HepG2 (cell line): ENCODE results near the gene ETV6. TPM values are rescaled to one million over a fixed set of nuclear protein-coding genes. Genes with fewer than 3 reads are reported as not detected.

Source experiments
- DPF2 ChIP-seq: sonication (generic); formaldehyde crosslinking; IDR thresholded peaks from 2 replicates; pipeline ENCODE4 v1.4.0; 2020; ENCODE audit warnings: mild to moderate bottlenecking, low read depth, missing genetic modification reagents, borderline replicate concordance
- HOXA9 ChIP-seq: sonication (generic); formaldehyde crosslinking; IDR thresholded peaks from 2 replicates; pipeline ENCODE4 v1.8.1; 2022; ENCODE audit warnings: missing genetic modification reagents, mild to moderate bottlenecking, moderate library complexity, borderline replicate concordance
- MAFG ChIP-seq: sonication (generic); formaldehyde crosslinking; IDR thresholded peaks from 2 replicates; pipeline ENCODE4 v1.5.1; 2020; ENCODE audit warnings: mild to moderate bottlenecking, missing genetic modification reagents
- NFKBIZ ChIP-seq: IDR thresholded peaks from 2 replicates; pipeline ENCODE4 v1.6.1; 2018; ENCODE audit warnings: missing genetic modification reagents, missing compliant biosample characterization
- RELA ChIP-seq: sonication (generic); formaldehyde crosslinking; IDR thresholded peaks from 2 replicates; pipeline ENCODE4 v1.4.0; 2020; ENCODE audit warnings: missing genetic modification reagents
- SRSF4 ChIP-seq: fragments of 200-400 bp; formaldehyde crosslinking; IDR thresholded peaks from one replicate; pipeline ENCODE4 v1.6.1; 2018; ENCODE audit warnings: mild to moderate bottlenecking, low read depth, low read length, moderate library complexity; ENCODE audit not compliant: poor library complexity, severe bottlenecking
- ZBTB10 ChIP-seq: sonication (generic); formaldehyde crosslinking; IDR thresholded peaks from 2 replicates; pipeline ENCODE4 v1.4.0; 2020; ENCODE audit warnings: missing genetic modification reagents, borderline replicate concordance
- ZNF543 ChIP-seq: sonication (generic); formaldehyde crosslinking; IDR thresholded peaks from 2 replicates; pipeline ENCODE4 v1.4.0; 2020; ENCODE audit warnings: mild to moderate bottlenecking, missing genetic modification reagents
- ZNF563 ChIP-seq: sonication (generic); formaldehyde crosslinking; IDR thresholded peaks from 2 replicates; pipeline ENCODE4 v1.8.0; 2022; ENCODE audit warnings: mild to moderate bottlenecking, moderate library complexity, missing genetic modification reagents
- ZNF652 ChIP-seq: IDR thresholded peaks from 2 replicates; pipeline ENCODE4 v1.6.1; 2016; ENCODE audit warnings: low read depth, borderline replicate concordance
- polyA plus RNA-seq, 8 experiments: library from polyadenylated mRNA; depleted of rRNA in 3 of 8; stranded (reverse) in 7 of 8; unstranded in 1 of 8; fragments of >200 nt; fragmentation: Illumina TruSeq in 4 of 8; extraction: Trizol in 4 of 8; gene quantifications; 2 replicates each; pipeline versions ENCODE4 v1.2.1 to v1.2.3, GENCODE V29; 2011 to 2016; ENCODE audit warnings: low read depth in 4 of 8, missing spikeins in 1 of 8, mixed read lengths in 1 of 8; ENCODE audit not compliant: insufficient read depth in 1 of 8
- total RNA-seq, 5 experiments: library from RNA; depleted of rRNA; stranded (reverse); fragments of >200 nt; fragmentation: Illumina TruSeq; extraction: Trizol; gene quantifications; 2 replicates each; pipeline ENCODE4 v1.2.3, GENCODE V29; 2016; ENCODE audit warnings: low read depth in 1 of 5
- TF ChIP-seq, protein P1 (sequence below): sonication (generic); formaldehyde crosslinking; IDR thresholded peaks from 2 replicates; pipeline ENCODE4 v1.8.1; 2023; ENCODE audit warnings: missing genetic modification reagents, mild to moderate bottlenecking, borderline replicate concordance
- TF ChIP-seq, protein P2 (sequence below): sonication (generic); formaldehyde crosslinking; IDR thresholded peaks from 2 replicates; pipeline ENCODE4 v1.4.0; 2020; ENCODE audit warnings: missing genetic modification reagents
- TF ChIP-seq, protein P3 (sequence below): sonication (generic); formaldehyde crosslinking; IDR thresholded peaks from 2 replicates; pipeline ENCODE4 v1.5.0; 2020; ENCODE audit warnings: mild to moderate bottlenecking, missing genetic modification reagents, borderline replicate concordance

ETV6 gene
- total and polyA plus RNA-seq, 2 of the 13 experiments (the other 11 are each of a cell fraction or from before 2014, with no cell fraction given), result 2.2 to 3.0 TPM

- TF ChIP-seq, protein P1, sequence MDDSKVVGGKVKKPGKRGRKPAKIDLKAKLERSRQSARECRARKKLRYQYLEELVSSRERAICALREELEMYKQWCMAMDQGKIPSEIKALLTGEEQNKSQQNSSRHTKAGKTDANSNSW, result no peak
- TF ChIP-seq, protein P2, sequence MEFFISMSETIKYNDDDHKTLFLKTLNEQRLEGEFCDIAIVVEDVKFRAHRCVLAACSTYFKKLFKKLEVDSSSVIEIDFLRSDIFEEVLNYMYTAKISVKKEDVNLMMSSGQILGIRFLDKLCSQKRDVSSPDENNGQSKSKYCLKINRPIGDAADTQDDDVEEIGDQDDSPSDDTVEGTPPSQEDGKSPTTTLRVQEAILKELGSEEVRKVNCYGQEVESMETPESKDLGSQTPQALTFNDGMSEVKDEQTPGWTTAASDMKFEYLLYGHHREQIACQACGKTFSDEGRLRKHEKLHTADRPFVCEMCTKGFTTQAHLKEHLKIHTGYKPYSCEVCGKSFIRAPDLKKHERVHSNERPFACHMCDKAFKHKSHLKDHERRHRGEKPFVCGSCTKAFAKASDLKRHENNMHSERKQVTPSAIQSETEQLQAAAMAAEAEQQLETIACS (CRISPR knock-in tag), result no peak
- TF ChIP-seq DPF2 (CRISPR knock-in tag) (no peak), MAFG (CRISPR knock-in tag) (no peak), RELA (CRISPR knock-in tag) (no peak), HOXA9 (CRISPR knock-in tag) (no peak), NFKBIZ (CRISPR knock-in tag) (no peak), ZNF563 (CRISPR knock-in tag) (no peak), ZNF652 (CRISPR knock-in tag) (no peak), ZBTB10 (CRISPR knock-in tag) (no peak), SRSF4 (no peak), ZNF543 (no peak)
- TF ChIP-seq, protein P3, sequence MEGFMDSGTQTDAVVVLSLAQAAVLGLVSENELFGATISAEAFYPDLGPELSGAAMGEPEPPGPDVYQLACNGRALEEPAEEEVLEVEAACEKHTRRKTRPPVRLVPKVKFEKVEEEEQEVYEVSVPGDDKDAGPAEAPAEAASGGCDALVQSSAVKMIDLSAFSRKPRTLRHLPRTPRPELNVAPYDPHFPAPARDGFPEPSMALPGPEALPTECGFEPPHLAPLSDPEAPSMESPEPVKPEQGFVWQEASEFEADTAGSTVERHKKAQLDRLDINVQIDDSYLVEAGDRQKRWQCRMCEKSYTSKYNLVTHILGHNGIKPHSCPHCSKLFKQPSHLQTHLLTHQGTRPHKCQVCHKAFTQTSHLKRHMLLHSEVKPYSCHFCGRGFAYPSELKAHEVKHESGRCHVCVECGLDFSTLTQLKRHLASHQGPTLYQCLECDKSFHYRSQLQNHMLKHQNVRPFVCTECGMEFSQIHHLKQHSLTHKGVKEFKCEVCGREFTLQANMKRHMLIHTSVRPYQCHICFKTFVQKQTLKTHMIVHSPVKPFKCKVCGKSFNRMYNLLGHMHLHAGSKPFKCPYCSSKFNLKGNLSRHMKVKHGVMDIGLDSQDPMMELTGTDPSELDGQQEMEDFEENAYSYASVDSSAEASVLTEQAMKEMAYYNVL (CRISPR knock-in tag), result no peak
- TF ChIP-seq, all 625 proteins: peak for 0
Observed at GRCh38 chr12:11832093-11832492, 182.6 kb downstream of the ETV6 start (continued).
